Sigmoid colon (tissue), 7 donors: ENCODE data around the gene OTOA. TPM values are rescaled to one million over a fixed set of nuclear protein-coding genes. Genes with fewer than 3 reads are reported as not detected.

Experiments used
- DNase-seq: peaks from one replicate; pipeline ENCODE4 v3.0.0-alpha.2; 2019
- H3K27ac ChIP-seq, 4 donors: fragments of 200-600 bp; sonication (generic); one replicate each; pipeline ENCODE4 v1.5.1; 2016 to 2019; ENCODE audit warnings: mild to moderate bottlenecking in 1 of 4
- H3K27me3 ChIP-seq, 3 donors: fragments of 200-600 bp; sonication (generic); one replicate each; pipeline ENCODE4 v1.5.1; 2019; ENCODE audit warnings: mild to moderate bottlenecking in 1 of 3
- H3K36me3 ChIP-seq, 4 donors: fragments of 200-600 bp; sonication (generic); one replicate each; pipeline ENCODE4 v1.5.1; 2016 to 2019
- H3K4me1 ChIP-seq, 4 donors: fragments of 200-600 bp; sonication (generic); one replicate each; pipeline ENCODE4 v1.5.1; 2017 to 2019
- H3K4me3 ChIP-seq, 4 donors: fragments of 200-600 bp; sonication (generic); one replicate each; pipeline ENCODE4 v1.5.1; 2017 to 2019; ENCODE audit warnings: mild to moderate bottlenecking in 2 of 4, moderate library complexity in 1 of 4
- H3K9me3 ChIP-seq, 4 donors: fragments of 200-600 bp in 3 of 4; sonication (generic) in 3 of 4; one replicate each; pipeline versions ENCODE4 v1.5.1 to v1.6.1; 2013 to 2019
- CTCF ChIP-seq, 4 experiments: fragments of 450-650 bp in 3 of 4; fragments of 200-600 bp in 1 of 4; IDR thresholded peaks; one replicate each; pipeline ENCODE4 v1.5.1; 2016 to 2019; ENCODE audit warnings: antibody characterized with exemption in 4 of 4, mild to moderate bottlenecking in 3 of 4, moderate library complexity in 2 of 4
- EP300 ChIP-seq, 4 donors: sonication (generic); formaldehyde crosslinking; IDR thresholded peaks; one replicate each; pipeline ENCODE4 v1.6.1; 2017; ENCODE audit warnings: antibody characterized with exemption in 4 of 4
- POLR2A ChIP-seq, 2 donors: fragments of 450-650 bp; IDR thresholded peaks; one replicate each; pipeline ENCODE4 v1.6.1; 2016; ENCODE audit warnings: antibody characterized with exemption in 2 of 2, mild to moderate bottlenecking in 2 of 2, moderate library complexity in 2 of 2
- POLR2AphosphoS5 ChIP-seq, 4 donors: sonication (generic); formaldehyde crosslinking; IDR thresholded peaks; one replicate each; pipeline ENCODE4 v1.6.1; 2017; ENCODE audit warnings: antibody characterized with exemption in 4 of 4
- WGBS, 2 donors: extraction: QIAGEN DNeasy Blood & Tissue Kit; methylation state at CpG; one replicate each; pipeline ENCODE4 v1.1.7; 2013; 5-methylcytosine and 5-hydroxymethylcytosine counted together
- intact Hi-C: fragments of 100-400 bp; cut with DNase I; formaldehyde crosslinking; loops from one replicate; pipeline ENCODE4 v1.15.1; 2023
- polyA plus RNA-seq, 3 donors: library from polyadenylated mRNA; stranded (reverse); fragments of 200-250 nt; gene quantifications; one replicate each; pipeline ENCODE4 v1.2.3, GENCODE V29; 2013
- total RNA-seq, 4 donors: library from RNA; depleted of rRNA; stranded (reverse); fragments of >200 nt; gene quantifications; one replicate each; pipeline ENCODE4 v1.1.0, GENCODE V29; 2016
- donor health status: healthy with polysubstance abuse.
- donor health status: Bipolar disorder and iron deficiency.
- donor health status: healthy.

The OTOA gene
- total and polyA plus RNA-seq, 7 donors: 0.14 to 0.83 (median 0.46) TPM; not detected in 2

GRCh38 chr16:21698169-21699032, 34.6 kb downstream of the OTOA start:
- Histone ChIP-seq H3K36me3 (no peaks in the 10 kb centered on the region), H3K4me3 (no peak overlapping the region), H3K27ac (no peak overlapping the region), H3K9me3 (no peaks in the 10 kb centered on the region), H3K27me3 (no peaks in the 10 kb centered on the region), H3K4me1 (no peaks in the 10 kb centered on the region)
- no peak for DNase-seq
- intact Hi-C loops: no loop called here
- no peak for TF ChIP-seq POLR2AphosphoS5 (IDR thresholded peaks at IDR 0.05)
- TF ChIP-seq CTCF (IDR thresholded peaks at IDR 0.05): no peak
- TF ChIP-seq POLR2A (IDR thresholded peaks at IDR 0.05): no peak
- TF ChIP-seq EP300 (IDR thresholded peaks at IDR 0.05): no peak
- 74 to 77% methylated on average over 9 of the region's 9 CpGs for WGBS, 2 donors

- no peaks in the 10 kb centered on the region for H3K9me3 ChIP-seq
- TF ChIP-seq CTCF (IDR thresholded peaks at IDR 0.05) (no peak), EP300 (IDR thresholded peaks at IDR 0.05) (no peak), POLR2A (IDR thresholded peaks at IDR 0.05) (no peak), POLR2AphosphoS5 (IDR thresholded peaks at IDR 0.05) (no peak)
- no peak overlapping the region for H3K27ac ChIP-seq
- WGBS, 2 donors: 41 to 84% methylated on average over 2 of the region's 2 CpGs
- H3K36me3 ChIP-seq: no peaks in the 10 kb centered on the region
- no peak for DNase-seq
- intact Hi-C loops: no loop called here
- H3K4me3 ChIP-seq: no peak overlapping the region
- H3K27me3 ChIP-seq: no peaks in the 10 kb centered on the region
- no peaks in the 10 kb centered on the region for H3K4me1 ChIP-seq
These were observed 37.5 kb downstream of the OTOA start for GRCh38 chr16:21701271-21701670.

- Histone ChIP-seq H3K4me3 (no peak overlapping the region), H3K27ac (no peak overlapping the region), H3K36me3 (no peaks in the 10 kb centered on the region), H3K9me3 (no peaks in the 10 kb centered on the region), H3K4me1 (no peaks in the 10 kb centered on the region), H3K27me3 (no peaks in the 10 kb centered on the region)
- intact Hi-C loops: no loop called here
- WGBS, 2 donors: 83 to 84% methylated on average over 3 of the region's 3 CpGs
- DNase-seq: no peak
- TF ChIP-seq CTCF (IDR thresholded peaks at IDR 0.05) (no peak), POLR2A (IDR thresholded peaks at IDR 0.05) (no peak)
These were observed 38.5 kb downstream of the OTOA start for GRCh38 chr16:21702276-21702675.

DNA sequence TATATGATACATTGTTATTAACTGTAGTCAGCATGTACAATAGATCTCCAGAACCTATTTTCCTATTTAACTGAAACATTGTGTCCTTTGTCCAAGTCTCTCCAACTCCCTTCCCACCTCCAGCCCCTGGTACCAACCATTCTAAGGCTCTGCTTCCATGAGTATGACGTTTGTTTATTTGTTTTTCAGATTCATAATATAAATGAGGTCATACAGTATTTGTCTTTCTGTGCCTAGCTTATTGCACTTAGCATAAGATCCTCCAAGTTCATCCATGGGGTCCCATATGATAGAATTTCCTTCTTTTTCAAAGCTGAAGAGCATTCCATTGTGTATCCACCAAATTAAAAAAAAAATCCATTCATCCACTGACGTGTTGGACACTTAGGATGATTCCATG, 39.4 kb downstream of the OTOA start:
- Histone ChIP-seq H3K9me3 (no peaks in the 10 kb centered on the region), H3K36me3 (no peaks in the 10 kb centered on the region), H3K27ac (no peak overlapping the region), H3K4me3 (no peak overlapping the region), H3K4me1 (peaks cover 0 to 1% (median 0%) of the 10 kb centered on the region in 4 donors), H3K27me3 (peaks cover 0 to 4% (median 0%) of the 10 kb centered on the region in 3 donors)
- WGBS, 2 donors: 20 to 58% methylated on average over 2 of the region's 2 CpGs
- DNase-seq: no peak
- intact Hi-C loops: no loop called here
- no peak for TF ChIP-seq EP300 (IDR thresholded peaks at IDR 0.05)

DNA sequence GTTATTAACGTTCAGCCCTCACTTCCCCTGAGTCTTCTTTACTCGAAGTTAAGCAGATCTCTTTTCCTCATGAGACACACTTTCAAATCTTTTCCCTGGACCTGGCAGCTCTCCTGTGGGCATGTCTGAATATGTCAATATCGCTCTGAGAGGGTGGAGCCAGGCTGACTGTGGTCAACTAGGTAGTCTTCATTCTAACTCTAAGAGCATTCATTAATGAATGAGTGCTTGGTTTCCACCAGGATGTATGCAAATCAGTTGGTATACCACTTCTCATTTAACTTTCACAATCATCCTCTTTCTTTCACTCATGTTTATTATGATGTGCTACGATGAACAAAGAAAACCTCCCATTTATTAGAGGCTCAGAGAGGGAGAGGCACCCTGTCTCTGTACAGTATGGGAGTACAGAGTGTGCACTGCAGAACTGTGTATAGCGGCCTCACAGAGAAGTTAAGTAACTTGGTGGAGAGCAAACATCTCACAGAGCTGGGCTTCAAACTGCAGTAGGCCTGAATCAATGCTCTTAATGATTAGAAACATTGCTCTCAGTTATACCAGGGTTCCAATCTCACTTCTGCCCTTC, 39.9 kb downstream of the OTOA start:
- no peaks in the 10 kb centered on the region for H3K9me3 ChIP-seq
- 67 to 72% methylated on average over 5 of the region's 5 CpGs for WGBS, 2 donors
- no peak for TF ChIP-seq EP300 (IDR thresholded peaks at IDR 0.05)
- H3K27me3 ChIP-seq: peaks cover 0 to 6% (median 0%) of the 10 kb centered on the region in 3 donors
- H3K4me1 ChIP-seq: peaks cover 0 to 5% (median 2%) of the 10 kb centered on the region in 4 donors
- H3K4me3 ChIP-seq: no peak overlapping the region
- intact Hi-C loops: no loop called here
- H3K36me3 ChIP-seq: no peaks in the 10 kb centered on the region
- no peak for DNase-seq
- no peak overlapping the region for H3K27ac ChIP-seq
